GM18873 (cell line): ENCODE results near the gene TBCD.

ENCODE experiments used
- ATAC-seq: cut with Tn5 transposase; IDR thresholded peaks from one replicate; pipeline ENCODE4 v1.9.1; 2021; ENCODE audit warnings: mild to moderate bottlenecking, moderate library complexity, moderate number of reproducible peaks; ENCODE audit not compliant: unreplicated experiment, low FRiP score

TBCD gene

DNA sequence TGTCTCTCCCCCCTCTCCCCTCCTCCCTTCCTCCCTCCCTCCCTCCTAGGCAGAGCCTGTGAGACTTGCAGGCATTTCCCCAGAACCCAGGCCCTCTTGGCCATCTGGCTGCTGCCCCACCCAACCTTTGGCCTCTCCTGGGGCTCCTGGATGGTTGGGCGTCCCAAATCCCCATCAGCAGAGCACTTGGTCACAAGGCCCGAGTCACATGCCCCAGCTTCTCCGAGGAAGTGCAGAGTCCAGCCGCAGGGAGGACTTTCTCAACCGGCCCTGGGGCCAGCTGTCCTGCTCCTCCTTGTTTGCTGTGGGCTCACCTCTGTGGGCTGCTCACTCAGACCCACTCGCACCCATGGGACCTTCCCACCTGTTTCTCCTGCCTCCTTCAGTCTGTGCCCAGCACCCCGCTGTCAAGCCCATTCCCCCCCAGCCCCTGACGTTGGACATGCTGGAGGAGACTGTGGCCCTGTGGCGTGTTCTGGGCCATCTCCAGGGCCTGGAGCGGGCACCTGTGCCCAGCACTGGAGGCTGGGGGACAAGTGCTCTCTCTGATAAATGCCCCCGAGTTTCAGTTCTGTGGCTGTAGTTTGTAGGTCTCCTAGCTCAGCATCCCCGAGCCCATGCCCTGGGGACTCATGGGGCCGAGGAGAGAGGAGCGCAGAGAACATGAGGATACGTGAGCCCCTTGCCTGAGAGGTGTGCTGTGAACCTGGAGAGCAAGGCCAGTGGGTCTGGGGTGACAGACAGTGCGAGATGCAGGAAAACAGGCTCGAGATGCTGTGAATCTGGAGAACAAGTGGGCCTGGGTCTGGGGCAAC lies 130.2 kb downstream of the TBCD start:
- ATAC-seq, result no peak

DNA sequence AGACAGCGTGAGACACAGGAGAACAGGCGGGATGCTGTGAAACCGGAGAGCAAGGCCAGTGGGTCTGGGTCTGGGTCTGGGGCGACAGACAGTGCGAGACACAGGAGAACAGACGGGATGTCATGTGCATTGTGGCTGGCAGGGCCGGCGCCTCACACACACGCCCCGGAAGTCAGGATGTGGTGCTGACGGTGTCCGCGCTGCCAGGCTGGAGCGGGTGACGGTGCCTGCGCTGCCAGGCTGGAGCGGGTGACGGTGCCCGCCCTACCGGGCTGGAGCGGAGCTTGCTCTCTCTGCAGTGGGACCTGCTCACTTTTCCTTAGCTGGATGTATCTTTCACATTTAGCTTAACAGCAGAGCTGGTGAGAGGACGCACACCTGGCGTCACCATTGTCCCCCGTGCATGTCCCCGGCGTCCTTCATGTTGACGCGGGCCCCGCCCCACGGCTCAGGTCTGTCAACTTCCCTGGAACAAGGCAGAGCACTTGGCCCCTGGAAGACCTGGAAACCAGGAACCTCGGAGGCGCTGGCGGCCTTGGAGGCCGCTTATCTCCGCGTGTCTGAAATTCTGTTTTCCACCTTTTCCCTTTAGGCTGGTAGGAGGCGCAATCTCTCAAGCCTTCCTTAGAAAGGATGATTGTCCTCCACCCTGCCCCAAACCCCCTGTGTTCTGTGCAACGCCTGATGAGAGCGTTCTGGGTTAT lies 131.0 kb downstream of the TBCD start:
- no peak for ATAC-seq

DNA sequence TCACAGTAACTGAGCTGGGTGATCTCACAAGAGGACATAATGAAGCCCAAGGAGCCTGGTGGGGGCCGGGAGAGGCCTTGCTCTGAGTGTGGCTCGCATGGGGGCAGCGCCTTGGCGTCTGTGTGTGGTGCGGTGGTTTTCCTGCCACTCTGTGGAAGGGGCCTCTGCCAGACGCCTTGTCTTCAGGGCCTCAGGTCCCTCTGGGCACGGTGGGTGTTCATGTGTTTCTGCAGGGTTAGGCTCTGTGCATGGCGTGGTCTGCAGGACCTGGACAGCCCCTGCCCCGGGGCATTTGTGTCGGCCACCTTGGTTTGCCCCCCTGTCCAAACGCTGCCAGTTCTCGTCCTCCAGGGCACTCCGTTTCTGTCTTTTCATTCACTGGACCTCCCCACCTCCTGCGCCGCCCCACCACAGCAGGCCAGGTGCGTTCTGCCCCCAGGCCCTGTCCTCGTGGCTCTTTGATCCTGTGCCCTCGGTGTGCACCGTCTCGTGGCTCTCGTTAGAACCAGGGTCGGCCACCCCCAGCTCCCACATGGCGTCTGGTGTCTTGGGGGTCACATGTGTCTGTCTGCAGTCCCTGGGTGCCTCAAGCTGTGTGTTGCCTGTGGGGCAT lies 131.7 kb downstream of the TBCD start:
- ATAC-seq, result no peak

- ATAC-seq, result no peak
Observed at GRCh38 chr17:82884341-82884969, 132.6 kb downstream of the TBCD start.

- ATAC-seq, result no peak
Observed at GRCh38 chr17:82884970-82885353, 133.1 kb downstream of the TBCD start.

DNA sequence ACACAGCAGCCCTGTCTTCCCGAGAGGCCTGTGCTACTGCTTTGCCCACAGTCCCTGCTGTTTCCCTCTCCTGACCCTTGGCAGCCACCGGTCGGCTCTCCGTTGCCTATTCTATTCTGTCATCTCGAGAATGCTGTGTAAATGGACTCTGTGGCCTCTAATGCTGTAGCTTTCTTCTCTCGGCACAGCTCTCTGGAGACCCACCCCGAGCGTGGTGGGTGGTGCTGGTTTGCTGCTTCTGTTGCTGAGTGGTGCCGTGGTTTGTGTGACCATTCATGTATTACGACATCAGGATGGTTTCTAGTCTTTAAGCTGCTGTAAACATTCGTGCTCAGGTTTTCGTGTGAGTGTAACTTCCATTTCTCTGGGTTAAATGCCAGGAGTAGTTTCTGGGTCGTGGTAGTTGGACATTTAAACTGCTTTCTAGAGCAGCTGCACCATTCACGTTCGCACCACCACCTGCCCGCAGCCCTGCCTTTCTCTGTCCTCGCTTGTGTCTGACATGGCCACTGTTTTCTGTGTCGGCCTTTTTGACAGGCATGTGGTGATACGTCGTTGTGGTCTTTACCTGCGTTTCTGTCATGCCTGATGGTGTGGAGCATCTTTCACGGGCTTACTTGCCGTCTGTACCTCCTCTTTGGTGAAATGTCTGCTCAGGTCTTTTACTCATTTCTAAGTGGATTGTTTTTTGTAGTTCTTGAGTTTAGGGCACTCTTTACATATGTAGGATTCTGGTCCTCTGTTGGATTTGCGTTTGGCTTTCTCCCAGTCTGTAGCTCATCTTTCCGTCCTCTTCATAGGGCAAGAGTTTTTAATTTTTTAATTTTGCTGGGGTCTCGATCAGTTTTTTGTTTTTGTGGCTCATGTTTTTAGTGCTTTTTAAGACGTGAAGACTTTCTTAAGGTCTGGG lies 135.6 kb downstream of the TBCD start:
- no peak for ATAC-seq

- no peak for ATAC-seq
Observed at GRCh38 chr17:82888583-82889495, 137.0 kb downstream of the TBCD start.

DNA sequence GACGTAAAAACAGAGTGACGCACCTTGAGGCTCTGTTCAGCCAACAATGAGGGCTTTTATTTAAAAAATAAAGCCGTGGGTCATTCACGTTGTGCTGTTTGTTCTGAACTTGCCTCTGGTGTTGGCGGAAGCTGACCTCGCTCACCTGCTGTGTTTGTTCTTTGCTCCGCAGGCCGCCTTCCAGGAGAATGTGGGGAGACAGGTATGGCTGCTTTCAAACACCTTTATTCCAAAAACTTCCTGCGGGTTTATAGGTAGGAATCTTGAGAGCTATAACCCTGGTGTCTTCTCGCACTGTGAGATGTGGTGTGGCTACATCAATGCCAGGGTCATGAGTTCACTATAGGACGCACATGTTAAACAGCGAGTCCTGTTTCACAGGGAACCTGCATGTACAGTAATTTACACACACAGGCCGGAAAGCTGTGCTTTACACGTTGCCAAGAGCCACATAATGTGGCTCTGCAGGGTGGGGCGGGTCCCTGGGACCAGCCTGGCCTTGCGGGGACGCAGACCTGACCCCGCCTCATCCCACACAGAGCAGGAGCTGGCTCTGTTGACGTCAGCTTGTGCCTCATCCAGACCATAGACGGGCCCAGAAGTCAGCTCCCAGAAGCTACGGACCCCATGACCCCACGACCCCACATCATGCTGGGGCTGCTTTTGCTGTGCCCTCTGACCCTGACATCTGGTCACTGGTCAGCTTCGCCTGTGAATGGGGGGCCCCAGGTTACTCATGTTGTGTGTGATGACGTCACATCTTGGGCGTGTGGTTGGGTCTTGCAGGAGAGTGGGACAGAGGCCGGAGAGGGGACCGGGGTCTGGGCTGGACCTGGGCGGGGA lies 137.9 kb downstream of the TBCD start:
- no peak for ATAC-seq

DNA sequence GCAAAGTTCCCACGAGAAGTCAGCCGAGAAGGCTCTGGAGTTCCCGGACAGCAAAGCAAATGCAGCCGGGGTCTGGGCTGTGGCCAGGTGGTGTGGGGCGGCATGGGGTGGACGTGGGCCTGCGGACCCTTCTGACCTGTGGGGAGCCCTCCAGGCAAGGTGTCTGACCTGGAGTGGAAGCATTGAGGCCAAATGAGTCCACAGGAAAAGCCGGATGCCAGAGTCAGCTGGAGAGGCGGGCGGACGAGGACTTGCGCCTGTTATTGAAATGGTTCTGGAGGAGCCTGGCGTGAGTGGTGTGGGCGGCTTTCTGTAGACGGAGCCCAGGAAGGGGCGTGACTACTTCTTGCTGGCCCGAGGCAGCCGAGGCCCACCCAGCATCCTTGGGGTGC lies 138.5 kb downstream of the TBCD start:
- no peak for ATAC-seq

GRCh38 chr17:82890926-82891678 lies 139.2 kb downstream of the TBCD start:
- ATAC-seq, result no peak

- no peak for ATAC-seq
Observed at GRCh38 chr17:82891911-82892310, 140.0 kb downstream of the TBCD start.

DNA sequence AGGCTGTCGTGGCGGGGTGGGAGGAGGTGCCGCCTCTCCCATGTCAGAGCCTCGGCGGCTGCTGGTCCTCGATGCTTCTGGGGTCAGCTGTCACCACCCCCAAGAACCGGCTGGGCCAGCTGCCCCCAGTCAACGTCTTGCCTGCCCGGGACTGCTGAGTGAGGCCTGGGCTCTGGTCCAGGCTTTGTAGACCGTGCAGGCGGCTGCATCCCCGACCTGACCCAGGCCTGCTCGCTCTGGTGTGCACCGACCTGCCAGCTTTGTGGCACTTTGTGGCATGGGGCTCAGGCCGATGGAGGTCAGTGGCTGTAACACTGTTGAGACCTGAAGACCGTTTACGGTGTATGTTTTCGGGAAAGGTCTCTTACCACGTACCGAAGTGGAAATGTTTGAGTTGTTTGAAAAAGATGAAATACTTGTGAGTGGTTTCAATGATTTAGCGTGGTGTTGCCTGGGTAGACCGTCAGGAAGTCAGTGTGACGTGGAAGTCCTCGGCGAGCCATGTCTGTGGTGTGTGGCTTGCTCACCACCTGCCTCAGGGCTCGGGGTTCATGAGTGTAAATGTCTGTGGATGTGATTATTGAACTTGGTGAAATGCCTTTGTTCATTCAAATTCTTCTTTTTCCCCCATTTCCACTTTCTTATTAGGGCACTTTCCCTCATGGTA lies 141.2 kb downstream of the TBCD start:
- no peak for ATAC-seq

DNA sequence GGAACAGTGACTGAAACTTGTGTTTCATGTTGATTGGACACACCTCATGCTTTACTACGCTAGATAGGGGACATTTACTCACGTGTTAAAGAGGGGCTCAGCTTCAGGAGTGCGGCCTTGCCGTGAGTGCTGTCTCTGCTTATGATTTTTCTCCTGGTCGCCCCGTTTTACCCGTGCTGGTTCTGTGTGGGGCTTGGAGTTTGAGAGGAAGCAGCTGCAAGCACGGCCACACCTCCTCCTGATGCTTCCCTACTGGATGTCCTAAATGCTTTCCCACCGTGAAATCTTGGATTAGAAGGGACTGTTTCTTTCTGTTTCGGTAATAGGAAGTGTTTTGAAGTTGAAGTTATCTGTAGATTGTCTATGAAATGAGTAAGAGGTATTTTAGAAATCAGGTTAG lies 141.9 kb downstream of the TBCD start:
- ATAC-seq, result no peak

GRCh38 chr17:82894389-82894788 lies 142.5 kb downstream of the TBCD start:
- no peak for ATAC-seq

GRCh38 chr17:82895087-82895486 lies 143.2 kb downstream of the TBCD start:
- no peak for ATAC-seq

DNA sequence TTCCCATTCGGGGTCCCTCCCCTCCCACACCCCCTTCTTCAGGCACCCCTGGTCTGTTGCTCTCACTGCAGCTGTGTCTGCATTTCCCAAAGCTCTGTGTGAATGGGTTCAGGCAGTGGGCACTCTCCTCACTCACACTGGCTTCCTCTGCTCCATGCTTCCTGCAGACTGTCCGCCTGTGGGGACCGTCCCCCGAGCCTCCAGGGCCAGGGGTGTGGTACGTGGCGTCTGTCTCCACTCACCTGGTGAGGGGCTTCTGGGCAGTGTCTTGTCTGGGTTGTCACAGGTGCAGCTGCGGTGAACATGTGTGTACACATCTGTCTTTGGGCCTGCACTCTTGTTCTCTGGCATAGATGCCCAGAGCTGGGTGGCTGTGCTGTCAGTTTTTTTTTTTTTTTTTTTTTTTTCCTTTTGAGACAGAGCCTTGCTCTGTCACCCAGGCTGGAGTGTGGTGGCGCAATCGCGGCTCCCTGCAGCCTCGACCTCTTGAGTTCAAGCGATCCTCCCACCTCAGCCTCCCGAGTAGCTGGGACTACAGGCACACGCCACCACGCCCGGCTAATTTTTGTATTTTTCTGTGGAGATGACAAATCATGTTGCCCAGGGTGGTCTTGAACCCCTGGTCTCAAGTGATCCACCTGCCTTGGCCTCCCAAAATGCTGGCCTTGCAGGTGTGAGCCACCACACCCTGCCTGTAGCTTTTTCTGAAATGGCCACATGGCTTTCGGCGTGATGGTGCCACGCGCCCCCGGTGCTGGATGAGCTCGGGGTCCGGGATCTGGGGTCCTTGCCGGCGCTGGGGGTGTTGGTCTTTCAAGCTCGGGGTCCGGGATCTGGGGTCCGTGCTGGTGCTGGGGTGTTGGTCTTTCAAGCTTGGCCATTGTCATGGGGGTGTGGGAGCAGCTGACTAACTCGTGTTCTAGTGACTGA lies 144.5 kb downstream of the TBCD start:
- no peak for ATAC-seq
